ENCODE data around the gene DNASE1L1. TPM values are rescaled to one million over a fixed set of nuclear protein-coding genes. Genes with fewer than 3 reads are reported as not detected.
A peak's percentile ranks its signal among the peaks of the same experiment; 100 is the strongest.

Gene DNASE1L1, protein sequence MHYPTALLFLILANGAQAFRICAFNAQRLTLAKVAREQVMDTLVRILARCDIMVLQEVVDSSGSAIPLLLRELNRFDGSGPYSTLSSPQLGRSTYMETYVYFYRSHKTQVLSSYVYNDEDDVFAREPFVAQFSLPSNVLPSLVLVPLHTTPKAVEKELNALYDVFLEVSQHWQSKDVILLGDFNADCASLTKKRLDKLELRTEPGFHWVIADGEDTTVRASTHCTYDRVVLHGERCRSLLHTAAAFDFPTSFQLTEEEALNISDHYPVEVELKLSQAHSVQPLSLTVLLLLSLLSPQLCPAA
- total RNA-seq (2014; rRNA removed; shearing (Covaris generic)): 52.7 and 59.7 TPM in 2 replicates
- polyA plus RNA-seq (2015; cell fraction: cytosol; rRNA removed): 50.7 and 57.0 TPM in 2 replicates
- 52.3 and 54.1 TPM in 2 replicates for polyA plus RNA-seq (2015; cell fraction: nucleus; rRNA removed)

DNA sequence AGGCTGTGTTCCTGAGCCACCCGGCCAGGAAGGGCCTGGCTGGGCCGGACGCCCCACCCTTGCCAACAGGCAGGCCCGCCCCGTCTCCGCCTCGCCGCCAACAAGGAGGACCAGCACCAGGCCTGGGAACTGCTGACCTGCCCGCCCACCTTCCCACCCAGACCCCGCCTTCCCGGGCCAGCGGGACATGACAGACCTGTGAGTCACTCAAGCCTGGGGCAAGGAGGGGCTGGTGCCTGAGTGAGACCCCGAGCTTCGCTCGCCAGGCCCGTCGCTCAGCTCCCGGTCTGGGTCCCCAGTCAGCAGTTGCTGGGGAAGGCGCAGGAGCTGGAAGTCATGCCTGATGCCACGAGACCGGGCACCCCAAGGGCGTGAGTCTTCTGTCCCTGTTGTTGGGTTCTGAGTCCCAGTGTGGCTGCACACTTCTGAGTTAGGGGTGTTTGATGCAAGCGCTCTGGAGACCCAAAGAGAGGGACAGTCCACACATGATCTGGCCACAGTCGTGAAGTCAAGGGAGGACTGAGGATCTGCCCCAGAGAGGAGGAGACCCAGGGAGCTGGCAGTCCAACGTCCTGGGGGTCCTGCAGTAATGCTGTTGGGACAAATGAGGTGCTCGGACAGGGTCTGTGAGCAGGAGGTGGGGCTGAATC lies at the start of gene DNASE1L1:
Gene DNASE1L1, minus strand, starts transcription at position 33 of the 650 bp plus-strand sequence. CDS start 3,686 bp downstream, outside the sequence.
- peak; percentile 94 for DNase-seq (ENCODE audit: low read depth)

DNA sequence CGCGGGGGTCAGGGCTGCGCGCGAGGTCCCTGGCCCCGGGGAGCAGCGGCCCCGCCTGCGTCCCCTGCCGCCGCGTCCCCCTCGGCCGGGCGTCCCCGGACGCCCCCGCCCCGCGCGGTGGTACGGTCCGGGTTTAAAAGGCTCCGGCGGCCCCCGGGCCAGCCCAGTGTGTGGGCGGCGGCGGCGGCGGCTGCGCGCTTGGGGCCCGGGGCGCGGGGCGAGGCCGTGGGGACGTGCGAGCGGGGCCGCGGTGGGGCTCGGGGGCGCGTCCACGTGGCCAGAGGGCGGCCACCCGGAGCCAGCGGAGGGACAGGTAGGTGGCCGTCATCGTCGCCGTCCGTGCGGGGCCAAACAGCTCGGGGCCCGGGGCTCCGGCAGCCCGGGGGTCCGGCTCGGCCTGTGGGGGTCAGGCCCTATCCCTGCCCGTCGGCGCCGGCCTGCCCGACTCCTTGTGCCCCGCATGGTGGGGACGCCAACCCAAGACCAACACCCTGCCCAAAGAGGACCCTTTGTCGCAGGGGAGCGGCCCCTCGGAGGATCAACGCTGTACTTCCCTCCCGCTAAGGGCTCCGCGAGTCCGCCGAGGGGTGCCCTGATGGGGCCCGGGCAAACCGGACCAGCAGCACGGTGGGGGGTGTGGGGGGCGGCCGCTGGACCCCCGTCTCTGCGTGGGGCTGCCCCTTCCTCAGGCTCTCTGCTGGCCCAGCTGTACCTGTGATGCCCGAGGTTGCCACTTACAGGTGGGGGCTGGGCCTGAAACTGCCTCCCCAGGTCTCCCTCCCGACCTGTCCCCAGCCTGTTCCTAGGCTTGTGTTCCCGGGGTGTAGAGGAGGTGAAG lies 49.3 kb upstream of the DNASE1L1 start, which contains the start of gene PLXNA3:
Gene PLXNA3, plus strand, starts transcription at position 166 of the 838 bp plus-strand sequence. CDS start 1,903 bp downstream, outside the sequence.
- no peak for DNase-seq (ENCODE audit: low read depth)

DNA sequence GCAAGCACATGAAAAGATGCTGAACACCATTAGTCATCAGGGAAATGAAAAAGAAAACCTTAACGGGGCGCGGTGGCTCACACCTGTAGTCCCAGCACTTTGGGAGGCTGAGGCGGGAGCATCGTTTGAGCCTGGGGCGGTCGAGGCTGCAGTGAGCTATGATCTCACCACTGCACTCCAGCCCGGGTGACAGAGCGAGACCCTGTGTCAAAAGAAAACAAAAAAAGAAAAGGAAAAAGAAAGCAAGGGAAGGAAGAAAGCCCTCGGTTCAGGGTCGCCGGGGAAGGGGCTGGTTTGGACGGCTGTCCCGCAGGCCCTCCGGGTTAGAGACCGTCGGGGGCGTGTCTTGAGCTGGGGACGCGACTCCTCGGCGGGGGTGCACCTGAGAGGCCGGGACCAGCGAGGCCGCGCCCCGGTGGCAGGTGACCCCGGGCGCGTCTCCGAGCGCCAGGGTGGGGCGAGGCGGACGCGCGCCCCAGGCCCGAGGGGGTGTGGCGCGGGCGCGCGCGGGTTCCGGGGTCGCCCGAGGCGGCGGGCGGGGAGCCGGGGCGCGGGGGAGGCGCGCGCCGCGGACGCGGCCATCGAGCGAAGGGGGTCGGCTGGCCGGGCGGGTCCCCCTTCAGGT lies 48.5 kb upstream of the DNASE1L1 start:
- peak; percentile 20 for DNase-seq (ENCODE audit: low read depth)

DNA sequence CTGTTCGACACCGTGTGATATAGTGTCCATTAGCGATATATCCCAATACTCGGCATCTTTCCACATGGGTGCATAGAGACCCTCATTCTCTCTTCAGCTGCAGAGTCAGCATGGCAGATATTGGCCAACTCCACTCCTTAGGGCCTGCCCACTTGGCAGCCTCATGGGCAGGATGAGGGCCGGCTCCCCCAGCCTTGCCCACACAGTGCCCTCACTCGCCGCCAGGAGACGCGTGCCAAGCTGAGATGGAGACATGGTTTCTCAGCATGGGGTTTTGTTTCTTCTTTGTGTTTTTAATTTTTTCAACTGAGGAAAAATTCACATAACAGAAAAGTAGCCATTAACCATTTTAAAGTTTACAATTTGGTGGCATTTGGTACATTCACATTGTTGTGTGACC lies 43.8 kb upstream of the DNASE1L1 start:
- DNase-seq (ENCODE audit: low read depth): no peak

DNA sequence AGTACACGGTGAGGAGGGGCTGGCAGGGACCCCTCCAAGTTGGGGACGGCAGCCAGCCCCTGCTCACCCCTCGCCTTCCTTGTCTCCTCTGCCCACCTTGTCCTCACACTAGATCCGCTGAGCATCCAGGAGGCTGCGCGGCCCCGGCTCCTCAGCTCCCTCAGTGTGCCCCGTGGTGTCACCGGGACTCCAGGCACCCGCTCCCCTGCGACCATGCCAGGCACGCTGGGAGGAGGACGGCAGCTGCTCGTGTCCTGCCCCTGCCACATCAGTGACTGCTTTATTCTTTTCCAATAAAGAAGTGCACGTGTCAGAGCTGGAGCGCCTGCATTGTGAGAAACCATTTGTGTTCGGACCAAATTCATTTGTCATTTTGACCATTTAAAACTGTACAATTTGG lies 41.3 kb upstream of the DNASE1L1 start:
- no peak for DNase-seq (ENCODE audit: low read depth)

DNA sequence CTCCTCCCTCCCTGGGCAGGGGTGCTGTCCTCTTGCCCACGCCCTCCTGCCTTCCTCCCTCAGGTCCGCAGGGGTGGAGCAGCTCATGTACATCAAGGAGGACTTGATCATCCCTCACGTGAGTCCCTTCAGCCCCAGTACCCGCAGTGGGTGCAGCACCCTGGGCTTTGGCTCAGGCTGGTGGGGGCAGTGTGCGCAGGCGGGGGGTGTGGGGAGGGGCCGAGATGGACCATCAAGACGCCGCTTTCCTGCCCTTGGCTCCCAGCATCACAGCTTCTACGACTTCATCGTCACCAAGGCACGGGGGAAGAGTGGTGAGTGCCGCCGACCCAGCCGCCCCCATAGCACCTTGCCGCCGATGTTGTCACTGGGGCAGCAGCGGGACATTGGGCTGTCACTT lies 40.6 kb upstream of the DNASE1L1 start:
- no peak for DNase-seq (ENCODE audit: low read depth)

DNA sequence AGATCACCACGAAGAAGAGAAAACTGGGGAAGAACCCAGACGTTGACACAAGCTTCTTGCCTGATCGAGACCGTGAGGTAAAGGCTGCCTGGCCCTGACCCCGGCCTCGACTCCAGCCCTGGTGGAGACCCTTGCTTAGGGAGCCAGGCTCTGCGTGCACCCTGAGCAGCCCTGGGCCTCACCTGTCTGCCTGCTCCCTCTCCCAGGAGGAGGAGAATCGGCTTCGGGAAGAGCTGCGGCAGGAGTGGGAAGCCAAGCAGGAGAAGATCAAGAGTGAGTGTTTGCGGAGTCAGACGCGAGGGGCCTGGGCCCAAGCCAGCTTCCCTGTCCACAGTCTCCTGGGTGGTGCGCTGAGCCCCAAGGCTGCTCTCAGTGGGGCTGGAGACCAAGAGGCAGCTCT lies 39.4 kb upstream of the DNASE1L1 start:
- no peak for DNase-seq (ENCODE audit: low read depth)

DNA sequence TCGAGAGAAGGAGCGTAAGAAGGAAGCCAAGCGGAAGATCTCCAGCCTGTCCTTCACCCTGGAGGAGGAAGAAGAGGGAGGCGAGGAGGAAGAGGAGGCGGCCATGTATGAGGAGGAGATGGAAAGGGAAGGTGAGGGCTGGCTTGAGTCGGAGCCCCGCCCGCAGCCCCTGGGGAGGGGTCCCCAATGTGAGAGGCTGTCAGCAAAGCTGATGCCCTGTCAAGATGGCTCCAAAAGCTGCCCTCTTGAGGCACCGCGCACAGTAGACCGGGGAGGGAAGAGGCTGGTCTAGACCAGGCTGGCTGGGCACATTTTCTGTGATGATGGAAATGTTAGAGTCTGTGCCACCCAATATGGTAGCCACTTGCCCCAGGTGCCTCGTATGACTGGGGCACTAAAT lies 37.4 kb upstream of the DNASE1L1 start:
- no peak for DNase-seq (ENCODE audit: low read depth)

DNA sequence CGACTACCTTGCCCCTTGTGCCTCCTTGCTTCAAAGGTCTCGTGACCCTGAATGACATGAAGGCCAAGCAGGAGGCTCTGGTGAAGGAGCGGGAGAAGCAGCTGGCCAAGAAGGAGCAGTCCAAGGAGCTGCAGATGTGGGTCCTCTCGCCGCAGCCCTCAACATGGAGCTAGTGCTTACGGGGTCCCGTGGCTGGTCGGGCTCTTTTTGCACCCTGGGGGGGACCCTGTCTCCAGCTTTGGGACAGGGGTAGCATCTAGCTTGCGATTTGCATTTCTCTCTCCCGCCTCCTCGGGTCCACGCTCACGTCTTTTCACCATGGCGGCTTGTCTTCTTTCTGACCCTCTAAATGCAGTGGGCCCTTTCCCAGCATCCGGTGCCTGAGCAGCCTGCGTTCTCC lies 36.7 kb upstream of the DNASE1L1 start:
- no peak for DNase-seq (ENCODE audit: low read depth)

DNA sequence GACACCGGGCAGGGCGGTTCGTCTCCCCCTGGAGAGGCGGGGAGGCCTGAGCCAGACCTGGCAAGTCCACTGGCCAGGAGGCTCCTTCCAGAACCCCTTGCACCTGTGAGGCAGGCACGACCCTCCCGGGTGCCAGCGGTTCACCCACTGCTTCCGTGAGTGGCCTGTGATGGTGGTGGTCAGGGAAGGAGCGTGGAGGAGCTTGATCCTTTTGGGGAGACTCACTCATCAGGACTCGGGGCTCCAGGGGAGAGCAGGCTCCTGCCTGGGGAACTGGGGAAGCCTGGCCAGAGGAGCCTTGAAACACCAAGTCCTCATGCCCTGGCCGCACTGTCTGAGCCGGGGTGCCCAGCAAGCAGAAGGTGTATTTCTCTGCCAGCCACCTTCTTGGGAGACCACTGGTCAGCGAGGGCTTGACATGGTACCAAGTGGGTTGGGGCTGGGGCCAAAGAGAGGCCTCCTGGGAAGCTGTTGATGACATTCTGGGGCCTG lies 35.7 kb upstream of the DNASE1L1 start:
- no peak for DNase-seq (ENCODE audit: low read depth)

DNA sequence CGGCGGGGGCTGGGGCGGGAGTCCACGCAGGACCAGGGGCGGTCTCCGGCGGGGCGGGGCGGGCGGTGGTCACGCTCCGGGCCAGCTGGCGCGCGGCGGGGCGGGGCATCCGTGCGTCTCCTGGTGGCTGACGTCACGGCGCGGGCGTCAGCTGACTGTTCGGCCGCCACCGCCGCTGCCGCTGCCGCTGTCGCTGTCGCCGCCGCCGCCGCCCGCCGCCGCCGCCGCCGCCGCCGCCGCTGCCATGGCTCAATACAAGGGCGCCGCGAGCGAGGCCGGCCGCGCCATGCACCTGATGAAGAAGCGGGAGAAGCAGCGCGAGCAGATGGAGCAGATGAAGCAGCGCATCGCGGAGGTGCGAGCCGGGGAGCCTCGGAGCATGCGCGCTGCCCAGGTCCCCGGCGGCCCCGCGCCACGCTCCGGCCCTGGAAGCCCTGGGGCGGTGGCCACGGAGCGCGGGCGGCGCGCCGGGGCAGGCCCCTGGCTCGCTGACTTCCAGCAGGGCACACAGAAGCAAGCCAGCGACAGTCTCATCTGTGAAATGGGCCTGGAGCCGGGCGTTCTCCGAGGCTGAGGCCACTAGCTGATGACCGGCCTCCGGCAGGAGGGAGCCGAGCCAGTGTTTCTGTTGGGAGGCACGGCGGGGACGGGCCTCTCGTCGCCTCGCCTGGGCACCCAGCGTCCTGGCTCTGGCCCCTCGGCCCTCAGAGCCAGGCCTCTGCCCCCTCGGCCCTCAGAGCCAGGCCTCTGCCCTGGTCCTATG lies 35.1 kb upstream of the DNASE1L1 start, which contains the start of gene FAM50A:
Gene FAM50A, plus strand, starts transcription at position 150 of the 763 bp plus-strand sequence. Its CDS starts 95 bp downstream, at position 245.
- no peak for DNase-seq (ENCODE audit: low read depth)

DNA sequence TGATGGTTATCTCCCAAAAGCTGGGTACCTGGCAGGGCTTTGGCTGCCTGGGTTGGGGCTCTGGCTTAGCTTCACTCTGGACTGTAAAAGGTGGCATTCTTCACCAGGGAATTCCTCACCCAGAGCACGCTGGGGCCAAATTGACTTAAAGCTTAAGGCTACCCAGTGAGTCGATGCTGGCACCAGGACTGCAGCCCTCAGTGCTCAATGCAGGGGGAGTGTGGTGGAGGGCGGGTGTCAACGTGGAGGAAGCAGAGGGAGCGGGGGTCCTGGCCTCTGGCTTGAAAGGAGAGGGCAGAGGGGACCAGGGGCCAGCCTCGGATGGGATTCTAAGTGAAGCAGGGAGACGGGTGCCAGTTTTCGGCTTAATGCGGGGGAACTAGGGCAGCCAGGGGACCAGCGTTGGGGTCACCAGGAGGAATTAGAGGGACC lies 34.4 kb upstream of the DNASE1L1 start:
- no peak for DNase-seq (ENCODE audit: low read depth)

DNA sequence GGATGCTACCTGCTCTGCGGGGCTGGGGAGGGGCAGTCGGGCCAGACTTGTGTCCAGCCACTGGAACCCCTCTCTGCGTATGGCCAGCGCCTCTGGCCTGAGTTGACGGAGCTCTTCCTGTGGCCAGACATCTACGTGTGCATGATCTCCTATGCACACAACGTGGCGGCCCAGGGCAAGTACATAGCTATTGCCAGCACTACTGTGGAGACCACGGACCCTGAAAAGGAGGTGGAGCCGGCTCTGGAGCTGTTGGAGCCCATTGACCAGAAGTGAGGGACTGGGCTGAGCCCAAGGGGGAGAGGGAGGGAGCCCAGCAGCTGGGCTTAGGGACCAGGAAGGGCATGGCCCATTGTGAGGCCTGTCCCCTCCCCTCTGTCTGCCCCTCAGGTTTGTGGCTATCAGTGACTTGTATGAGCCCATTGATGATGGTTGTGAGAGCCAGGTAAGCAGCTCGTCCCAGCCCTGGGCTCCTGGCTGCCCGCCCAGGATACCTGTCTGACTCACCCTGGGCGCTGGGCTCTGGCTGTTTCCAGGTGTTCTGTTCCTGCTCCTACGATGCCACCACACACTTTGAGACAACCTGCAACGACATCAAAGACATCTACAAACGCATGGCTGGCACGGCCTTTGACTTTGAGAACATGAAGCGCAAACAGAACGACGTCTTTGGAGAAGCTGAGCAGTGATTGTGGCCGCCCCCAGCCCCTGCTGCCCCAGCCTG lies 33.1 kb upstream of the DNASE1L1 start:
- no peak for DNase-seq (ENCODE audit: low read depth)

DNA sequence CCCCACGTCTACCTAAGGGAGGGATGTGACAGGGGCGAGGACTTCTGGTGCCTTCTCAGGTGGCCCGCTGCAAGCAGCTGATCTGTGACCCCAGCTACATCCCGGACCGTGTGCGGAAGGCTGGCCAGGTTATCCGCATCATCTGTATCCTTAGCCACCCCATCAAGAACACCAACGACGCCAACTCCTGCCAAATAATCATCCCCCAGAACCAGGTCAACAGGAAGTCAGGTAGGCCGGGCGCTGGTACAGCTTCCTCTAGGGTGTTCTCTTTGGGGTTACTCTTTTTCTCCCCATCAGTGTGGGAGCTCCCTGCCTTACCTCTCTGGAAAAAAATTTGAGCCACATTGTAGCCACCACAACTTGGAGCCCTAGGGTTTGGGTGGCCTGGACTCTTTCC lies 32.5 kb upstream of the DNASE1L1 start:
- DNase-seq (ENCODE audit: low read depth): no peak

DNA sequence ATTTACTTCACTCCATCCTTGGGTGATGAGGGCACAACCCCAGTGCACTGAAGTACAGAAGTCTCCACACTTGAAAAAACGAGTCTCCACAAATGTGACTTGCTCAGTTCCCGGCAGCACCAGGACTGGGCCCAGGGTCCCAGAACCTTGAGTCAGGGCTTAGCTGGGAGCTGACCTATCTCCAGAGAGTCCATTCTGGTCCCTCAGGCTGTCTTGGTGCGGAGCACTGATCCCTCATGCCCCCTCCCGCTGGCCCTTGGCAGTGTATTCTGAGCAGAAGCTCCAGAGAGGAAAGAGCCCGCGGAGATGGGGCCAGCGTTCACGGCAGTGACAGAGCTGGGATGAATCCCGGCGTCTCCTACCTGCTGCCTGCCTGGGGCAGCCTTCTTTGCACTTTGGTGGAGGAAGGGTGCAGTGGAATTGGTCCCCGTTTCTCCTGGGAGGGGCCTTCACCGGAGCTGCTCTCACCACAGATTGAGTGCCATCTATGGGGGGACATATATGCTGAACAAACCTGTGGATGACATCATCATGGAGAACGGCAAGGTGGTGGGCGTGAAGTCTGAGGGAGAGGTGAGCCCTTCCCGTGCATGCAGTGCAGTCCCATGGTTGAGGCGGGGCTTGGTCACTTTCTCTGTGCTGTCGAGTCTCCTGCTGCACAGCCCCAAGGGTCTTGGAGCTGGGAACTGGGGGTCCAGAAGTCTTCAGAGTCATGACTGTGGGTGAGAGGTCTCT lies 31.7 kb upstream of the DNASE1L1 start:
- no peak for DNase-seq (ENCODE audit: low read depth)

DNA sequence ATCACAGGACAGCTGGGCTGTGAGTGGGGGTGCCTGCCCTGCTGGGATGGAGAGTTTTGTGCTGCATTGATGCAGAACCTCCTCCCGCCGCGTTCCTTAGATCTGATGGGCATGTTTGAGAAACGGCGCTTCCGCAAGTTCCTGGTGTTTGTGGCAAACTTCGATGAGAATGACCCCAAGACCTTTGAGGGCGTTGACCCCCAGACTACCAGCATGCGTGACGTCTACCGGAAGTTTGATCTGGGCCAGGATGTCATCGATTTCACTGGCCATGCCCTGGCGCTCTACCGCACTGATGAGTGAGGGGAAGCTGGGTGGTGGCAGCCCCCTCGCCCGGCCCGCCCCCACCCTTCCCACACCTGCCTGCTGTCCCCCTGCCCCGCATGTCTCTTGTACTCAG lies 30.8 kb upstream of the DNASE1L1 start:
- DNase-seq (ENCODE audit: low read depth): no peak

DNA sequence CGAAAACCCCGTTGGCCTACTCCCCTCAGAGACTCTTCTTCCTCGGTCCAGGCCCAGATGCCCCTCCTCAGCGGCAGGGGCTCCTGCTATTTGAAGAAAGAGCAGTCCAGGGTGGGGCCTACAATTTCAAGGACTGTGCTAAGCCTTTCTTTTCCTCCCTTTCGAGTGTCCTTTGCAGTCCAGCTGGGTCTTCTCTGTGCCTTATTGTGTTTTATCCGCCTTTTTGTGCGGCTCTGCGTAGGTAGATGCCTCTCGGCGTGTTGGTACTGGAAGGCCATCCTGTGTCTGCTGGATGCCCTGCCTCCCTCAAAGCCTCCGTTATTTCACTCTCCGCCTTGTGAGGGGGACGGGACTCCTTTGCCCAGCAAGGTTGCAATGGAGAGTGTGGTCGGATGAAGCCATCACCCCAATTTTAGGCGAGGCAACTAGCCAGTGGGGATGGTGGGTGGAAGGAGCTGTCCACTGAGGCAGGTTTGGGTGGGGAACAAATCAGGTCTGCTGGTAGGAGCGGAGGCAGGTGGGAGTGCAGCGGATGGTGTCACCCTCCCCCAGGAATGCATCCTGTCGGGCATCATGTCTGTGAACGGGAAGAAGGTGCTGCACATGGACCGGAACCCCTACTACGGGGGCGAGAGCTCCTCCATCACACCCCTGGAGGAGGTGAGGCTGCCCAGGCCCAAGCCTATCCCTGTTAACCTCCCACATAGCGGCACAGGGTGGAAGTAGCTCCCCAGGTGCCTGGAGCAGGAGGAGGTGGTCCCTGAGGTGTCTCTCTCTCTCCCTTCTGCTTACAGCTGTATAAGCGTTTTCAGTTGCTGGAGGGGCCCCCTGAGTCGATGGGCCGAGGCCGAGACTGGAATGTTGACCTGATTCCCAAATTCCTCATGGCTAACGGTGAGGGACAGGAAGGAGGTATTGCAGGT lies 29.2 kb upstream of the DNASE1L1 start:
- DNase-seq (ENCODE audit: low read depth): no peak

Measured in HT1080 (cell line).